WTC11 (cell line): ENCODE measurements around the gene PROSER2. TPM values are rescaled to one million over a fixed set of nuclear protein-coding genes. Genes with fewer than 3 reads are reported as not detected.

Experiments
- ATAC-seq: fragments of 200-7000 bp; cut with Tn5 transposase; 2 replicates; pipeline ENCODE4 v1.10.0; 2021; ENCODE audit warnings: mild to moderate bottlenecking, moderate library complexity
- CTCF ChIA-PET: fragments of 300-600 bp; sonication (Branson Sonifier 250); formaldehyde crosslinking; loops from one replicate; lab custom pipeline; 2021; ENCODE audit warnings: antibody characterized with exemption; lab: Charles Lee
- POLR2A ChIA-PET: fragments of 350-600 bp; sonication (Branson Sonifier 250); formaldehyde crosslinking; loops from one replicate; lab custom pipeline; 2021; ENCODE audit warnings: antibody characterized with exemption; lab: Charles Lee
- DNase-seq: peaks from one replicate; pipeline ENCODE4 v3.0.0; 2021; ENCODE audit warnings: low spot score
- H3K27ac Mint-ChIP-seq: 2 replicates; pipeline ENCODE4 v1.8.0; 2021; ENCODE audit warnings: mixed read lengths
- H3K27me3 Mint-ChIP-seq: 2 replicates; pipeline ENCODE4 v1.8.0; 2021; ENCODE audit warnings: low read depth, mild to moderate bottlenecking, moderate library complexity, mixed read lengths
- H3K36me3 Mint-ChIP-seq: 2 replicates; pipeline ENCODE4 v1.8.0; 2021; ENCODE audit warnings: mixed read lengths
- H3K4me1 Mint-ChIP-seq: 2 replicates; pipeline ENCODE4 v1.8.0; 2022; ENCODE audit warnings: mixed read lengths
- H3K4me3 Mint-ChIP-seq: 2 replicates; pipeline ENCODE4 v1.8.0; 2021; ENCODE audit warnings: mild to moderate bottlenecking, moderate library complexity, mixed read lengths
- H3K9me3 Mint-ChIP-seq: 2 replicates; pipeline ENCODE4 v1.8.0; 2021; ENCODE audit warnings: mixed read lengths
- CBFB ChIP-seq: sonication (generic); formaldehyde crosslinking; IDR thresholded peaks from 2 replicates; pipeline ENCODE4 v1.8.1; 2022; ENCODE audit warnings: mild to moderate bottlenecking, low read depth, missing genetic modification reagents
- CREM ChIP-seq: sonication (generic); formaldehyde crosslinking; IDR thresholded peaks from 2 replicates; pipeline ENCODE4 v1.8.1; 2022; ENCODE audit warnings: mild to moderate bottlenecking, missing genetic modification reagents, moderate library complexity
- ELF4 ChIP-seq: sonication (generic); formaldehyde crosslinking; IDR thresholded peaks from 2 replicates; pipeline ENCODE4 v1.8.1; 2022; ENCODE audit warnings: low read depth, mild to moderate bottlenecking, moderate library complexity, missing genetic modification reagents
- EMX1 ChIP-seq: fragments of 250-450 bp; sonication (Bioruptor Pico); IDR thresholded peaks from 2 replicates; pipeline ENCODE4 v1.8.0; 2021; ENCODE audit warnings: mild to moderate bottlenecking
- ESRRA ChIP-seq: sonication (generic); formaldehyde crosslinking; IDR thresholded peaks from 2 replicates; pipeline ENCODE4 v1.8.1; 2022; ENCODE audit warnings: mild to moderate bottlenecking, missing genetic modification reagents, borderline replicate concordance
- ETV6 ChIP-seq: sonication (generic); formaldehyde crosslinking; IDR thresholded peaks from 2 replicates; pipeline ENCODE4 v1.8.1; 2022; ENCODE audit warnings: mild to moderate bottlenecking, missing genetic modification reagents
- FOXP1 ChIP-seq: sonication (generic); formaldehyde crosslinking; IDR thresholded peaks from 2 replicates; pipeline ENCODE4 v1.8.0; 2022; ENCODE audit warnings: missing genetic modification reagents, mild to moderate bottlenecking, moderate library complexity, borderline replicate concordance
- GABPB1 ChIP-seq: sonication (generic); formaldehyde crosslinking; IDR thresholded peaks from 2 replicates; pipeline ENCODE4 v1.8.1; 2023; ENCODE audit warnings: mild to moderate bottlenecking, missing genetic modification reagents
- GRHL2 ChIP-seq: fragments of 250-450 bp; sonication (Bioruptor Pico); IDR thresholded peaks from 2 replicates; pipeline ENCODE4 v1.8.0; 2022; ENCODE audit warnings: mild to moderate bottlenecking, moderate library complexity; ENCODE audit not compliant: insufficient replicate concordance, severe bottlenecking
- GTF2I ChIP-seq: fragments of 250-450 bp; sonication (Bioruptor Pico); conservative IDR thresholded peaks from 2 replicates; pipeline ENCODE4 v1.4.0; 2021; ENCODE audit warnings: mild to moderate bottlenecking
- IRF2 ChIP-seq: sonication (generic); formaldehyde crosslinking; IDR thresholded peaks from 2 replicates; pipeline ENCODE4 v1.8.0; 2022; ENCODE audit warnings: low read depth, missing genetic modification reagents, borderline replicate concordance
- MXD4 ChIP-seq: fragments of 250-450 bp; sonication (Bioruptor Pico); IDR thresholded peaks from 2 replicates; pipeline ENCODE4 v1.8.0; 2021; ENCODE audit warnings: mild to moderate bottlenecking, moderate library complexity, borderline replicate concordance
- OVOL2 ChIP-seq: fragments of 250-450 bp; sonication (Bioruptor Pico); IDR thresholded peaks from 2 replicates; pipeline ENCODE4 v1.9.0; 2021; ENCODE audit warnings: mild to moderate bottlenecking, borderline replicate concordance
- RELA ChIP-seq: sonication (generic); formaldehyde crosslinking; IDR thresholded peaks from 2 replicates; pipeline ENCODE4 v1.8.1; 2022; ENCODE audit warnings: missing genetic modification reagents, mild to moderate bottlenecking, borderline replicate concordance
- SP1 ChIP-seq: sonication (generic); formaldehyde crosslinking; conservative IDR thresholded peaks from 2 replicates; pipeline ENCODE4 v1.8.1; 2022; ENCODE audit warnings: missing genetic modification reagents
- TCF7 ChIP-seq: sonication (generic); formaldehyde crosslinking; IDR thresholded peaks from 2 replicates; pipeline ENCODE4 v1.8.0; 2022; ENCODE audit warnings: mild to moderate bottlenecking, low read depth, missing genetic modification reagents, moderate library complexity
- TEAD4 ChIP-seq: sonication (generic); formaldehyde crosslinking; IDR thresholded peaks from 2 replicates; pipeline ENCODE4 v1.8.0; 2022; ENCODE audit warnings: mild to moderate bottlenecking, missing genetic modification reagents
- ZNF138 ChIP-seq: sonication (generic); formaldehyde crosslinking; conservative IDR thresholded peaks from 2 replicates; pipeline ENCODE4 v1.8.1; 2022; ENCODE audit warnings: mild to moderate bottlenecking, moderate library complexity, missing genetic modification reagents
- ZNF219 ChIP-seq: sonication (generic); formaldehyde crosslinking; IDR thresholded peaks from 2 replicates; pipeline ENCODE4 v1.8.0; 2023; ENCODE audit warnings: missing genetic modification reagents, mild to moderate bottlenecking, borderline replicate concordance
- ZNF232 ChIP-seq: sonication (generic); formaldehyde crosslinking; IDR thresholded peaks from 2 replicates; pipeline ENCODE4 v1.8.0; 2022; ENCODE audit warnings: mild to moderate bottlenecking, missing genetic modification reagents
- ZNF423 ChIP-seq: fragments of 250-450 bp; sonication (Bioruptor Pico); IDR thresholded peaks from 2 replicates; pipeline ENCODE4 v2.1.2; 2022; ENCODE audit warnings: mild to moderate bottlenecking, moderate library complexity
- total RNA-seq: library from RNA; stranded (reverse); gene quantifications from 3 replicates; pipeline ENCODE4 v1.2.3, GENCODE V29; 2021
- TF ChIP-seq, protein P1 (sequence below): fragments of 250-450 bp; sonication (Bioruptor Pico); IDR thresholded peaks from 2 replicates; pipeline ENCODE4 v1.9.0; 2021; ENCODE audit warnings: moderate library complexity, mild to moderate bottlenecking, inconsistent platforms, borderline replicate concordance
- TF ChIP-seq, protein P2 (sequence below): sonication (generic); formaldehyde crosslinking; IDR thresholded peaks from 2 replicates; pipeline ENCODE4 v1.8.1; 2022; ENCODE audit warnings: low read depth, missing genetic modification reagents, borderline replicate concordance
- TF ChIP-seq, protein P3 (sequence below): sonication (generic); formaldehyde crosslinking; conservative IDR thresholded peaks from 2 replicates; pipeline ENCODE4 v1.8.1; 2023; ENCODE audit warnings: mild to moderate bottlenecking, low read depth, missing genetic modification reagents, moderate library complexity
- TF ChIP-seq, protein P4 (sequence below): fragments of 250-450 bp; sonication (Bioruptor Pico); IDR thresholded peaks from 2 replicates; pipeline ENCODE4 v2.1.2; 2022; ENCODE audit warnings: mild to moderate bottlenecking, moderate library complexity
- TF ChIP-seq, protein P5 (sequence below): sonication (generic); formaldehyde crosslinking; IDR thresholded peaks from 2 replicates; pipeline ENCODE4 v1.8.1; 2023; ENCODE audit warnings: mild to moderate bottlenecking, moderate library complexity, missing genetic modification reagents

The PROSER2 gene
- total RNA-seq, 1 experiment from 2014 or later = 8.5 TPM

DNA sequence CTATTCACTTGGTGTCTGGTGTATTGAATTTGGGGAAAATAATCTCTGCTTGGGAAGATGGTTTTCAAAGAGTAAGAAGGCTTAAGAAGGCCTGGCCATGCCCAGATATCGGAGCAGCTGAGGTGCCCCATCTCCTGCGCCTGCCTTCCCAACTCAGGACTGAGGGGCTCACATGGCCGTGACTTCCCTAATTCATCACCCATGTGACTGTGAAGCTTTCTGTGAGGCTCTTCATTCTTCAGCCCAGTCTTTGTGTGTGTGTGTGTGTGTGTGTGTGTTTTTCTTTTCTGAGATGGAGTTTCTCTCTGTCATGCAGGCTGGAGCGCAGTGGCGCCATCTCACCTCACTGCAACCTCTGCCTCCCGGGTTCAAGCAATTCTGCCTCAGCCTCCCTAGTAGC is 53.2 kb downstream of the PROSER2 start:
- ATAC-seq (no peak), DNase-seq (no peak)
- TF ChIP-seq ZNF232 (CRISPR knock-in tag) (no peak), RELA (CRISPR knock-in tag) (no peak), GRHL2 (no peak), ETV6 (CRISPR knock-in tag) (no peak), FOXP1 (CRISPR knock-in tag) (no peak), SP1 (CRISPR knock-in tag) (no peak), TCF7 (CRISPR knock-in tag) (no peak), MXD4 (CRISPR knock-in tag) (no peak), ZNF219 (CRISPR knock-in tag) (no peak), CREM (no peak), OVOL2 (CRISPR knock-in tag) (no peak), GABPB1 (CRISPR knock-in tag) (no peak), TEAD4 (CRISPR knock-in tag) (no peak), CBFB (CRISPR knock-in tag) (no peak)
- TF ChIP-seq, protein P1, sequence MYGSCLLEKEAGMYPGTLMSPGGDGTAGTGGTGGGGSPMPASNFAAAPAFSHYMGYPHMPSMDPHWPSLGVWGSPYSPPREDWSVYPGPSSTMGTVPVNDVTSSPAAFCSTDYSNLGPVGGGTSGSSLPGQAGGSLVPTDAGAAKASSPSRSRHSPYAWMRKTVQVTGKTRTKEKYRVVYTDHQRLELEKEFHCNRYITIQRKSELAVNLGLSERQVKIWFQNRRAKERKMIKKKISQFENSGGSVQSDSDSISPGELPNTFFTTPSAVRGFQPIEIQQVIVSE = no peak
- H3K27ac Mint-ChIP-seq = no peak overlapping the region
- POLR2A ChIA-PET = no interaction called here
- H3K9me3 Mint-ChIP-seq = no peaks in the 10 kb centered on the region
- no peaks in the 10 kb centered on the region for H3K36me3 Mint-ChIP-seq
- CTCF ChIA-PET = interaction anchor here (0.9 to 1.7 kb wide), 4 partner anchors 10 to 110 kb away, joined by 3 to 6 read pairs (median 4); no protein-coding TSS in a partner anchor
- no peak overlapping the region for H3K4me3 Mint-ChIP-seq
- H3K27me3 Mint-ChIP-seq = no peaks in the 10 kb centered on the region; the same call in 1 of the 2 replicates
- H3K4me1 Mint-ChIP-seq = peaks cover 42% of the 10 kb centered on the region

DNA sequence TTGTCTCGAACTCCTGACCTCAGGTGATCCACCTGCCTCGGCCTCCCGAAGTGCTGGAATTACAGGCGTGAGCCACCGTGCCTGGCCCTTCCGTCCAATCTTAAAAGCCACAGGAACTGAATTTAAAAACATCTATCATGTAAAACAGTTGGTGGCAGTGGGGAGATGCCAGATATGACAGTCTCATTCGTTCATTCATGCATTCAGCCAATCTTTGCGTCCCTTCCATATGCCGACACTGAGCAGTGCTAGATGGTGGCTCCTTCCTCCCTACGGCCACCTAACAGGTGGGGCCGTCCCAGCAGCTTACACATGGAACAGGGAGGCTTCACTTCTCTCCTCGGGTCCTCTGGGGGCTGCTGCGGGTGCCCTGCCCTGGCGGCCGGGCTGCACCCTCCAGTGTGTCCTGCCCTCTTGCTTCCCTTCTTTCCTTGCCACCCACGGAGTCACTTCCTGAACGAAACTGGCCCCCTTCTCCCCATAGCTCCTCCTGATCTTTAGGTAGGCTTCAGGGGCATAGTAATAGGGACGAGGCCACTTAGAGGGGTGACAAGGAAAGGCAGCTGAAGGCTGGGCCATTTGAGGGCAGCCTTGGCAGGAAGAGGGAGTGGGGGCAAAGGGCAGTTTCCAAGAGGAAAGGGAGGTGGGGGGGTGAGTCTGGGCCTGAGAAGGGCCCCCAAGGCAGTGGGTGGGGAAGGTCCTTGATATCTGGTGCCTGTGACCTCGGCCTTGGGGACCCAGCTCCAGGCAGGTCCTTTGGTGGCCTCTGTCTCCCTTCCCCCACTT is 53.8 kb downstream of the PROSER2 start:
- no peak overlapping the region for H3K4me3 Mint-ChIP-seq
- ChIA-PET POLR2A (interaction anchor here (1.1 kb wide), 1 partner anchor 9 kb away, joined by 4 read pairs; no protein-coding TSS in a partner anchor), CTCF (interaction anchor here (1.2 to 1.5 kb wide), 3 partner anchors 24 to 110 kb away, joined by 4 to 5 read pairs (median 4); no protein-coding TSS in a partner anchor)
- peaks cover 44% of the 10 kb centered on the region for H3K4me1 Mint-ChIP-seq
- H3K27me3 Mint-ChIP-seq = no peaks in the 10 kb centered on the region; the same call in 1 of the 2 replicates
- no peaks in the 10 kb centered on the region for H3K9me3 Mint-ChIP-seq
- no peak for DNase-seq
- H3K27ac Mint-ChIP-seq = no peak overlapping the region
- no peak for ATAC-seq
- no peaks in the 10 kb centered on the region for H3K36me3 Mint-ChIP-seq
- TF ChIP-seq ESRRA (CRISPR knock-in tag) (no peak), ZNF138 (CRISPR knock-in tag) (no peak), GTF2I (no peak), ZNF219 (CRISPR knock-in tag) (no peak), IRF2 (CRISPR knock-in tag) (no peak), ZNF423 (no peak), GABPB1 (CRISPR knock-in tag) (no peak), MXD4 (CRISPR knock-in tag) (no peak), ELF4 (CRISPR knock-in tag) (no peak), EMX1 (no peak)
- TF ChIP-seq, protein P2, sequence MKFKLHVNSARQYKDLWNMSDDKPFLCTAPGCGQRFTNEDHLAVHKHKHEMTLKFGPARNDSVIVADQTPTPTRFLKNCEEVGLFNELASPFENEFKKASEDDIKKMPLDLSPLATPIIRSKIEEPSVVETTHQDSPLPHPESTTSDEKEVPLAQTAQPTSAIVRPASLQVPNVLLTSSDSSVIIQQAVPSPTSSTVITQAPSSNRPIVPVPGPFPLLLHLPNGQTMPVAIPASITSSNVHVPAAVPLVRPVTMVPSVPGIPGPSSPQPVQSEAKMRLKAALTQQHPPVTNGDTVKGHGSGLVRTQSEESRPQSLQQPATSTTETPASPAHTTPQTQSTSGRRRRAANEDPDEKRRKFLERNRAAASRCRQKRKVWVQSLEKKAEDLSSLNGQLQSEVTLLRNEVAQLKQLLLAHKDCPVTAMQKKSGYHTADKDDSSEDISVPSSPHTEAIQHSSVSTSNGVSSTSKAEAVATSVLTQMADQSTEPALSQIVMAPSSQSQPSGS (CRISPR knock-in tag) = no peak
- TF ChIP-seq, protein P3, sequence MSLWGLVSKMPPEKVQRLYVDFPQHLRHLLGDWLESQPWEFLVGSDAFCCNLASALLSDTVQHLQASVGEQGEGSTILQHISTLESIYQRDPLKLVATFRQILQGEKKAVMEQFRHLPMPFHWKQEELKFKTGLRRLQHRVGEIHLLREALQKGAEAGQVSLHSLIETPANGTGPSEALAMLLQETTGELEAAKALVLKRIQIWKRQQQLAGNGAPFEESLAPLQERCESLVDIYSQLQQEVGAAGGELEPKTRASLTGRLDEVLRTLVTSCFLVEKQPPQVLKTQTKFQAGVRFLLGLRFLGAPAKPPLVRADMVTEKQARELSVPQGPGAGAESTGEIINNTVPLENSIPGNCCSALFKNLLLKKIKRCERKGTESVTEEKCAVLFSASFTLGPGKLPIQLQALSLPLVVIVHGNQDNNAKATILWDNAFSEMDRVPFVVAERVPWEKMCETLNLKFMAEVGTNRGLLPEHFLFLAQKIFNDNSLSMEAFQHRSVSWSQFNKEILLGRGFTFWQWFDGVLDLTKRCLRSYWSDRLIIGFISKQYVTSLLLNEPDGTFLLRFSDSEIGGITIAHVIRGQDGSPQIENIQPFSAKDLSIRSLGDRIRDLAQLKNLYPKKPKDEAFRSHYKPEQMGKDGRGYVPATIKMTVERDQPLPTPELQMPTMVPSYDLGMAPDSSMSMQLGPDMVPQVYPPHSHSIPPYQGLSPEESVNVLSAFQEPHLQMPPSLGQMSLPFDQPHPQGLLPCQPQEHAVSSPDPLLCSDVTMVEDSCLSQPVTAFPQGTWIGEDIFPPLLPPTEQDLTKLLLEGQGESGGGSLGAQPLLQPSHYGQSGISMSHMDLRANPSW (CRISPR knock-in tag) = no peak
- TF ChIP-seq, protein P4, sequence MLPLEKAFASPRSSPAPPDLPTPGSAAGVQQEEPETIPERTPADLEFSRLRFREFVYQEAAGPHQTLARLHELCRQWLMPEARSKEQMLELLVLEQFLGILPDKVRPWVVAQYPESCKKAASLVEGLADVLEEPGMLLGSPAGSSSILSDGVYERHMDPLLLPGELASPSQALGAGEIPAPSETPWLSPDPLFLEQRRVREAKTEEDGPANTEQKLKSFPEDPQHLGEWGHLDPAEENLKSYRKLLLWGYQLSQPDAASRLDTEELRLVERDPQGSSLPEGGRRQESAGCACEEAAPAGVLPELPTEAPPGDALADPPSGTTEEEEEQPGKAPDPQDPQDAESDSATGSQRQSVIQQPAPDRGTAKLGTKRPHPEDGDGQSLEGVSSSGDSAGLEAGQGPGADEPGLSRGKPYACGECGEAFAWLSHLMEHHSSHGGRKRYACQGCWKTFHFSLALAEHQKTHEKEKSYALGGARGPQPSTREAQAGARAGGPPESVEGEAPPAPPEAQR (CRISPR knock-in tag) = no peak
- TF ChIP-seq, protein P5, sequence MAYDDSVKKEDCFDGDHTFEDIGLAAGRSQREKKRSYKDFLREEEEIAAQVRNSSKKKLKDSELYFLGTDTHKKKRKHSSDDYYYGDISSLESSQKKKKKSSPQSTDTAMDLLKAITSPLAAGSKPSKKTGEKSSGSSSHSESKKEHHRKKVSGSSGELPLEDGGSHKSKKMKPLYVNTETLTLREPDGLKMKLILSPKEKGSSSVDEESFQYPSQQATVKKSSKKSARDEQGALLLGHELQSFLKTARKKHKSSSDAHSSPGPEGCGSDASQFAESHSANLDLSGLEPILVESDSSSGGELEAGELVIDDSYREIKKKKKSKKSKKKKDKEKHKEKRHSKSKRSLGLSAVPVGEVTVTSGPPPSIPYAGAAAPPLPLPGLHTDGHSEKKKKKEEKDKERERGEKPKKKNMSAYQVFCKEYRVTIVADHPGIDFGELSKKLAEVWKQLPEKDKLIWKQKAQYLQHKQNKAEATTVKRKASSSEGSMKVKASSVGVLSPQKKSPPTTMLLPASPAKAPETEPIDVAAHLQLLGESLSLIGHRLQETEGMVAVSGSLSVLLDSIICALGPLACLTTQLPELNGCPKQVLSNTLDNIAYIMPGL (CRISPR knock-in tag) = no peak
